Fibroblast of the aortic adventitia (primary cell): ENCODE results near the gene NNAT. TPM values are rescaled to one million over a fixed set of nuclear protein-coding genes. Genes with fewer than 3 reads are reported as not detected.
"Not testable (repeated sequence)": the region's sequence is repeated elsewhere in the genome, so short reads cannot be mapped to it uniquely, and the experiment has no call there.

ENCODE experiments used
- DNase-seq: peaks from one replicate; pipeline ENCODE4 v3.0.0-alpha.2; 2010; ENCODE audit warnings: low read depth
- H3K4me3 ChIP-seq: 2 replicates; pipeline ENCODE4 v1.5.1; 2011; ENCODE audit warnings: low read depth, mild to moderate bottlenecking, control low read depth, low read length, moderate library complexity
- total RNA-seq: library from RNA; depleted of rRNA; stranded (reverse); fragments of >200 nt; gene quantifications from 2 replicates; pipeline ENCODE4 v1.2.3, GENCODE V29; 2012; ENCODE audit warnings: low replicate concordance
- TF ChIP-seq, protein P1 (sequence below): IDR thresholded peaks from 2 replicates; pipeline ENCODE4 v1.5.1; 2011; ENCODE audit warnings: mild to moderate bottlenecking, low read length, control low read depth, inconsistent platforms; ENCODE audit not compliant: insufficient read depth

The NNAT gene
- total RNA-seq, 1 donor, result 0.36 TPM

GRCh38 chr20:37552415-37552814 lies 31.4 kb downstream of the NNAT start:
- DNase-seq, result no peak
- TF ChIP-seq, protein P1, sequence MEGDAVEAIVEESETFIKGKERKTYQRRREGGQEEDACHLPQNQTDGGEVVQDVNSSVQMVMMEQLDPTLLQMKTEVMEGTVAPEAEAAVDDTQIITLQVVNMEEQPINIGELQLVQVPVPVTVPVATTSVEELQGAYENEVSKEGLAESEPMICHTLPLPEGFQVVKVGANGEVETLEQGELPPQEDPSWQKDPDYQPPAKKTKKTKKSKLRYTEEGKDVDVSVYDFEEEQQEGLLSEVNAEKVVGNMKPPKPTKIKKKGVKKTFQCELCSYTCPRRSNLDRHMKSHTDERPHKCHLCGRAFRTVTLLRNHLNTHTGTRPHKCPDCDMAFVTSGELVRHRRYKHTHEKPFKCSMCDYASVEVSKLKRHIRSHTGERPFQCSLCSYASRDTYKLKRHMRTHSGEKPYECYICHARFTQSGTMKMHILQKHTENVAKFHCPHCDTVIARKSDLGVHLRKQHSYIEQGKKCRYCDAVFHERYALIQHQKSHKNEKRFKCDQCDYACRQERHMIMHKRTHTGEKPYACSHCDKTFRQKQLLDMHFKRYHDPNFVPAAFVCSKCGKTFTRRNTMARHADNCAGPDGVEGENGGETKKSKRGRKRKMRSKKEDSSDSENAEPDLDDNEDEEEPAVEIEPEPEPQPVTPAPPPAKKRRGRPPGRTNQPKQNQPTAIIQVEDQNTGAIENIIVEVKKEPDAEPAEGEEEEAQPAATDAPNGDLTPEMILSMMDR, result no peak
- H3K4me3 ChIP-seq, result no peak overlapping the region

DNA sequence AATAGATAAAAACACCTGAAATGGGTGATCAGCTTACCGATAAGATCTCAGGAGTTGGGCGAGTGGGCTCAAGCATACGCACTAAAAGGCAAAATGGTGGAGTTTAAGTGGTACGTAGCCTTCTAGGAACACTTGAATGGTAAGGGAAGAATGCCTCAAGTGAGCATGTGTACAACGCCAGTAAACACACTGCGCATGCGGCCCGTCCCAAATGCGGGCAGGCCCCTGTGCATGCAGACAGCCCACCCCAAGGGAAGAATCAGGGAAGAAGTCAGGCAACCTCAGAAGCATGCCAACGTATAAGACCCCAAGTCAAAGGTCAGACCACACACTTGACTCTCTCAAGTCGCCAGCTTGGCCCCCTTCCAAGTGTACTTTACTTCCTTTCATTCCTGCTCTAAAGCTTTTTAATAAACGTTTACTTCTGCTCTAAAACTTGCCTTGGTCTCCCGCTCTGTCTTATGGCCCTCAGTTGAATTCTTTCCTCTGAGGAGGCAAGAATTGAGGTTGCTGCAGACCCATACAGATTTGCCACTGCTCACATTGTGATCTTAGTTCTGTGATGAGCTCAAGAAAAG lies 33.8 kb downstream of the NNAT start:
- not testable (repeated sequence) for H3K4me3 ChIP-seq, DNase-seq

DNA sequence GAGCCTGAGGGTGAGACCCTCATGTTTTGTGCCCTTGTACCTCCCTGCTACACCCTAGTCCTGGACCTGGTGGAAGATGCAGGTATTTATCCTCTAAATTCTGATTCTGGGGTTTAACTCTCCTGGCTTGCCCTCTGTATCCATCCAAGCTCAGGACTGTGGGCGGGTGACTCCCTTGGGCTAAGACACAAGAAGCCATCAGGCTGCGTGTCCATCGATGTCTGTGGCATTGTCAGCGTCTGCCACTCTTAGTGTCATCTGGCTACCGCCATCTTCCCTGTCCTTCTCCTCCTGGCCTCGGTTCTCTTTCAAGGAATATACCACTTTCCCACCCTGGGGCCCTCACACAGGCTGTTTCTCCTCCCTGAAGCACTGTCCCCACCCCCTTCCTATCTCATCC lies 35.5 kb downstream of the NNAT start:
- no peak overlapping the region for H3K4me3 ChIP-seq
- no peak for DNase-seq
- TF ChIP-seq, protein P1, result no peak

GRCh38 chr20:37558306-37558705 lies 37.3 kb downstream of the NNAT start:
- no peak overlapping the region for H3K4me3 ChIP-seq
- no peak for DNase-seq
- TF ChIP-seq, protein P1, result no peak

GRCh38 chr20:37558779-37559178 lies 37.7 kb downstream of the NNAT start:
- no peak for DNase-seq
- H3K4me3 ChIP-seq, result no peak overlapping the region
- TF ChIP-seq, protein P1, result no peak

DNA sequence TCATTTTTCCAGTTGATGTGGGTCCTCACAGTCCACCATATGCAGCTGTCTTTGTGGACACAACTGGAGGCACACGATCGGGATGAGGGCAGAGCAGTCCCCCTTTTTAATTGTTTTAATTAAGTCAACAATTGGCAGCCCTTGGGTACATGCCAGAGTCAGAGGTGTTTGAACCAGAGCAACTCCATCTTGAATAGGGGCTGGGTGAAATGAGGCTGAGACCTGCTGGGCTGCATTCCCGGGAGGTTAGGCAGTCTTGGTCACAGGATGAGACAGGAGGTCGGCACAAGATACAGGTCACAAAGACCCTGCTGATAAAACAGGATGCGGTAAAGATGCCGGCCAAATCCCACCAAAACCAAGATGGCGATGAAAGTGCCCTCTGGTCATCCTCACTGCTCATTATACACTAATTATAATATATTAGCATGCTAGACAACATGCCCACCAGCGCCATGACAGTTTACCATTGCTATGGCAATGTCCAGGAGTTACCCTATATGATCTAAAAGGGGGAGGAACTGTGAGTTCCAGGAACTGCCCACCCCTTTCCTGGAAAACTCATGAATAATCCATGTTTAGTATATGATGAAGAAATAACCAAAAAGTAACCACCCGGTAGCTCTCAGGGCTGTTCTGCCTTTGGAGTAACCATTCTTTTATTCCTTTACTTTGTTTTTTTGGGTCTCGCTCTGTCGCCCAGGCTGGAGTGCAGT lies 38.4 kb downstream of the NNAT start:
- TF ChIP-seq, protein P1, result no peak
- H3K4me3 ChIP-seq, result no peak overlapping the region
- no peak for DNase-seq

- TF ChIP-seq, protein P1, result no peak
- no peak for DNase-seq
Measured at GRCh38 chr20:37560629-37561028, 39.6 kb downstream of the NNAT start.

More at GRCh38 chr20:37560629-37561028, 39.6 kb downstream of the NNAT start:
- H3K4me3 ChIP-seq, result no peak overlapping the region
